ENCODE results near the gene CTSV. TPM values are rescaled to one million over a fixed set of nuclear protein-coding genes. Genes with fewer than 3 reads are reported as not detected.

Gene CTSV
- total RNA-seq, 1 experiment from 2014 or later: 68.4 TPM

GRCh38 chr9:97053717-97054116, 14.8 kb upstream of the CTSV start:
- POLR2A ChIA-PET: no interaction called here
- Mint-ChIP-seq H3K36me3 (peaks cover 14% of the 10 kb centered on the region), H3K4me3 (peak overlapping the region; percentile 11), H3K27me3 (ENCODE audit: low read depth) (no peaks in the 10 kb centered on the region; the same call in none of the 2 replicates), H3K27ac (peak overlapping the region; percentile 86), H3K4me1 (peaks cover 45% of the 10 kb centered on the region), H3K9me3 (peaks cover 15% of the 10 kb centered on the region)
- no peak for DNase-seq (ENCODE audit: low spot score)
- TF ChIP-seq NFYB (CRISPR knock-in tag; conservative IDR thresholded peaks at IDR 0.05; ENCODE audit: low read depth) (no peak), ARID4B (CRISPR knock-in tag; IDR thresholded peaks at IDR 0.05; ENCODE audit: borderline replicate concordance) (no peak), ATF3 (CRISPR knock-in tag; conservative IDR thresholded peaks at IDR 0.05) (no peak), ZNF121 (CRISPR knock-in tag; IDR thresholded peaks at IDR 0.05) (no peak)
- CTCF ChIA-PET: no interaction called here
- ATAC-seq: no peak

- ATAC-seq (no peak), DNase-seq (ENCODE audit: low spot score) (no peak)
- peaks cover 14% of the 10 kb centered on the region for H3K36me3 Mint-ChIP-seq
- ChIA-PET CTCF (no interaction called here), POLR2A (interaction anchor here (1.6 kb wide), 1 partner anchor 14 kb away, joined by 14 read pairs; the partner anchor contains the start of gene CTSV)
- H3K27me3 Mint-ChIP-seq (ENCODE audit: low read depth): peaks cover under 1% of the 10 kb centered on the region
- H3K4me1 Mint-ChIP-seq: peaks cover 45% of the 10 kb centered on the region
- H3K4me3 Mint-ChIP-seq: peak overlapping the region; percentile 48; the same call in 1 of the 2 replicates
- peaks cover 15% of the 10 kb centered on the region for H3K9me3 Mint-ChIP-seq
- peak overlapping the region; percentile 95 for H3K27ac Mint-ChIP-seq
- TF ChIP-seq PRDM15 (CRISPR knock-in tag; IDR thresholded peaks at IDR 0.05) (no peak), TEAD4 (CRISPR knock-in tag; IDR thresholded peaks at IDR 0.05) (no peak), NFYB (CRISPR knock-in tag; conservative IDR thresholded peaks at IDR 0.05; ENCODE audit: low read depth) (no peak), IRF1 (CRISPR knock-in tag; IDR thresholded peaks at IDR 0.05) (no peak), ZMAT4 (CRISPR knock-in tag; IDR thresholded peaks at IDR 0.05) (no peak), TEAD1 (CRISPR knock-in tag; IDR thresholded peaks at IDR 0.05) (no peak), RELA (CRISPR knock-in tag; IDR thresholded peaks at IDR 0.05; ENCODE audit: borderline replicate concordance) (no peak), USF2 (CRISPR knock-in tag; IDR thresholded peaks at IDR 0.05) (no peak), E2F1 (CRISPR knock-in tag; IDR thresholded peaks at IDR 0.05) (no peak), E2F5 (CRISPR knock-in tag; IDR thresholded peaks at IDR 0.05) (no peak), KAT7 (CRISPR knock-in tag; IDR thresholded peaks at IDR 0.05; ENCODE audit: borderline replicate concordance) (no peak), STAT6 (CRISPR knock-in tag; conservative IDR thresholded peaks at IDR 0.05; ENCODE audit: low read depth) (no peak)
Observed at GRCh38 chr9:97052735-97053134, 13.8 kb upstream of the CTSV start.

Data from WTC11 (cell line).